ENCODE data around the gene ADCY2. TPM values are rescaled to one million over a fixed set of nuclear protein-coding genes. Genes with fewer than 3 reads are reported as not detected.

Gene ADCY2
- total and polyA plus RNA-seq, 9 of the 15 experiments (the other 6 are each of a cell fraction or from before 2014, with no cell fraction given), result 0.01 to 0.15 (median 0.03) TPM; not detected in 5

GRCh38 chr5:7657153-7657552 lies 261.2 kb downstream of the ADCY2 start:
- no peak for ATAC-seq
- TF ChIP-seq HDAC8 (tag; IDR thresholded peaks at IDR 0.05) (no peak), NR1H2 (CRISPR knock-in tag; IDR thresholded peaks at IDR 0.05) (no peak), SETDB1 (IDR thresholded peaks at IDR 0.05; ENCODE audit: low read length) (no peak), ZNF512 (tag; IDR thresholded peaks at IDR 0.05) (no peak), ERF (CRISPR knock-in tag; IDR thresholded peaks at IDR 0.05) (no peak), CREB3 (tag; conservative IDR thresholded peaks at IDR 0.05; ENCODE audit: low read depth) (no peak), E4F1 (CRISPR knock-in tag; IDR thresholded peaks at IDR 0.05; ENCODE audit: borderline replicate concordance) (no peak), TCF3 (CRISPR knock-in tag; IDR thresholded peaks at IDR 0.05) (no peak), ZNF707 (CRISPR knock-in tag; conservative IDR thresholded peaks at IDR 0.05) (no peak), ZNF174 (CRISPR knock-in tag; IDR thresholded peaks at IDR 0.05) (no peak), ZNF778 (CRISPR knock-in tag; IDR thresholded peaks at IDR 0.05) (no peak), NR4A1 (CRISPR knock-in tag; IDR thresholded peaks at IDR 0.05) (no peak), NR4A1 (tag; IDR thresholded peaks at IDR 0.05) (no peak), TEAD2 (tag; IDR thresholded peaks at IDR 0.05) (no peak), ATF1 (CRISPR knock-in tag; IDR thresholded peaks at IDR 0.05) (no peak), ATF1 (tag; IDR thresholded peaks at IDR 0.05) (no peak)
- TF ChIP-seq, protein P1, sequence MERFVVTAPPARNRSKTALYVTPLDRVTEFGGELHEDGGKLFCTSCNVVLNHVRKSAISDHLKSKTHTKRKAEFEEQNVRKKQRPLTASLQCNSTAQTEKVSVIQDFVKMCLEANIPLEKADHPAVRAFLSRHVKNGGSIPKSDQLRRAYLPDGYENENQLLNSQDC (CRISPR knock-in tag; IDR thresholded peaks at IDR 0.05), result no peak
- TF ChIP-seq, protein P2, sequence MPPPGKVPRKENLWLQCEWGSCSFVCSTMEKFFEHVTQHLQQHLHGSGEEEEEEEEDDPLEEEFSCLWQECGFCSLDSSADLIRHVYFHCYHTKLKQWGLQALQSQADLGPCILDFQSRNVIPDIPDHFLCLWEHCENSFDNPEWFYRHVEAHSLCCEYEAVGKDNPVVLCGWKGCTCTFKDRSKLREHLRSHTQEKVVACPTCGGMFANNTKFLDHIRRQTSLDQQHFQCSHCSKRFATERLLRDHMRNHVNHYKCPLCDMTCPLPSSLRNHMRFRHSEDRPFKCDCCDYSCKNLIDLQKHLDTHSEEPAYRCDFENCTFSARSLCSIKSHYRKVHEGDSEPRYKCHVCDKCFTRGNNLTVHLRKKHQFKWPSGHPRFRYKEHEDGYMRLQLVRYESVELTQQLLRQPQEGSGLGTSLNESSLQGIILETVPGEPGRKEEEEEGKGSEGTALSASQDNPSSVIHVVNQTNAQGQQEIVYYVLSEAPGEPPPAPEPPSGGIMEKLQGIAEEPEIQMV (tag; conservative IDR thresholded peaks at IDR 0.05; ENCODE audit: low read depth), result no peak

More at GRCh38 chr5:7657153-7657552, 261.2 kb downstream of the ADCY2 start:
- no peaks in the 10 kb centered on the region for H3K9me1 ChIP-seq (ENCODE audit: control insufficient read depth, insufficient read depth, low read length)
- no peak for DNase-seq (ENCODE audit: extremely low read depth in 1 of 4, low spot score in 3 of 4)
- no peak overlapping the region for H3K4me3 ChIP-seq
- H4K20me1 ChIP-seq (replicated peaks; ENCODE audit: control insufficient read depth, insufficient read depth, low read length), result no peaks in the 10 kb centered on the region
- CTCF ChIA-PET (ENCODE audit: low intra/inter-chr PET ratio), result no interaction called here
- BruUV-seq (replicated peaks), result no TSS peak
- H3K79me2 ChIP-seq (ENCODE audit: control insufficient read depth, insufficient read depth, low read length), result no peaks in the 10 kb centered on the region
- POLR2A ChIA-PET, result no interaction called here
- H3K4me1 ChIP-seq (replicated peaks in 1 of 2; ENCODE audit: control insufficient read depth in 2 of 2, insufficient read depth in 2 of 2, low read length in 2 of 2), result no peaks in the 10 kb centered on the region
- no peak overlapping the region for H3K9ac ChIP-seq (ENCODE audit: insufficient read depth in 1 of 2, low read depth in 2 of 2, low read length in 2 of 2)
- 2% methylated on average over 3 of the region's 3 CpGs for WGBS (ENCODE audit: insufficient coverage, low coverage, missing lambda C conversion rate)
- H3K9me3 ChIP-seq (replicated peaks; ENCODE audit: control insufficient read depth, insufficient read depth, low read depth, low read length), result no peaks in the 10 kb centered on the region
- no peaks in the 10 kb centered on the region for H3K27me3 ChIP-seq (ENCODE audit: control insufficient read depth in 2 of 2, insufficient read depth in 2 of 2, low read length in 2 of 2)
- FAIRE-seq, result no peak
- no peak overlapping the region for H2AFZ ChIP-seq (ENCODE audit: low read depth, low read length)
- intact Hi-C loops (cut with micrococcal nuclease), result no loop called here
- no peak overlapping the region for H3K4me2 ChIP-seq (ENCODE audit: insufficient read depth, low read length)
- no peak overlapping the region for H3K27ac ChIP-seq (ENCODE audit: extremely low read depth, low read depth, low read length)
- in situ Hi-C loops (cut with MboI), result no loop called here
- H3K36me3 ChIP-seq (ENCODE audit: control insufficient read depth, insufficient read depth, low read length), result no peaks in the 10 kb centered on the region

Measured in K562 (cell line).